GM23248 (cell line): Measurements from ENCODE around the gene SPATS2L.

Source experiments
- EZH2 ChIP-seq: fragments of 200-600 bp; sonication (generic); IDR thresholded peaks from 2 replicates; pipeline ENCODE4 v1.6.1; 2018; ENCODE audit warnings: antibody characterized with exemption, mild to moderate bottlenecking; ENCODE audit not compliant: insufficient read depth, poor library complexity, severe bottlenecking
- EZH2phosphoT487 ChIP-seq: fragments of 200-600 bp; sonication (generic); IDR thresholded peaks from 2 replicates; pipeline ENCODE4 v1.6.1; 2018; ENCODE audit warnings: antibody characterized with exemption, moderate library complexity, mild to moderate bottlenecking, low read depth; ENCODE audit not compliant: insufficient read depth

DNA sequence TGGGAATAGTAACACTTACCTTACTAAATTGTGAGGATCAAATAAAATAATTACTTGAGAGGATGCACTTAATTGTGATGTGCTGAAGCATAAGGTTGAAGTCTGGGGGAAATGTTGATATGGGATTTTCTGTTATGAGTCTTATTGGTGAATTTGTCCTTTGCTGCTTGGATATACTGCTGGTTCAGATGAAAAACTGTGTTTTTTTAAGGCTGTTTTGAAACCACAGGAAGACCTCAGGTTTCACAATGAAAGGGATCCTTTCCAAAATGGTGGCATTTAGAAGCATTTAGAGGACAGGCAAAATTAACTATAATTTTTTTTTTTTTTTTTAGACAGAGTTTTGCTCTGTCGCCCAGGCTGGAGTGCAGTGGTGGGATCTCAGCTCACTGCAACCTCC, 34.9 kb downstream of the SPATS2L start:
- TF ChIP-seq EZH2 (no peak), EZH2phosphoT487 (no peak)
